Endothelial cell of umbilical vein (primary cell): ENCODE data around the gene ARRDC2. TPM values are rescaled to one million over a fixed set of nuclear protein-coding genes. Genes with fewer than 3 reads are reported as not detected.
A peak's percentile ranks its signal among the peaks of the same experiment; 100 is the strongest.

Experiments
- BruUV-seq: library from RNA; stranded (reverse); fragments of 400-500 nt; replicated peaks from 2 replicates; lab custom pipeline; 2021; lab: Mats Ljungman, UMichigan
- CTCF ChIA-PET: fragments of 300-600, 350-600 bp; sonication (Branson Sonifier 250); formaldehyde crosslinking; loops from one replicate; lab custom pipeline; 2021; ENCODE audit warnings: antibody characterized with exemption, inconsistent platforms; lab: Charles Lee
- POLR2A ChIA-PET: fragments of 300-600, 350-600 bp; sonication (Branson Sonifier 250); formaldehyde crosslinking; loops from one replicate; lab custom pipeline; 2021; ENCODE audit warnings: antibody characterized with exemption, inconsistent platforms; lab: Charles Lee
- DNase-seq: peaks from one replicate; pipeline ENCODE4 v3.0.0-alpha.2; 2011; ENCODE audit warnings: low read depth, low spot score
- FAIRE-seq: peaks from 2 replicates; lab custom pipeline; 2011; peaks lifted over from hg19 to GRCh38; lab: Jason Lieb, UNC
- H2AFZ ChIP-seq: 2 replicates; pipeline ENCODE4 v1.6.0; 2012; ENCODE audit warnings: low read depth, low read length, control low read depth, inconsistent platforms
- H3K27ac ChIP-seq: 2 replicates; pipeline ENCODE4 v1.5.1; 2011; ENCODE audit warnings: low read depth, mild to moderate bottlenecking, control low read depth, low read length, moderate library complexity; ENCODE audit not compliant: insufficient read depth
- H3K27me3 ChIP-seq, 2 experiments: 2 replicates each; pipeline versions ENCODE4 v1.6.0 to v1.6.1; 2011; ENCODE audit warnings: low read length in 2 of 2, mixed read lengths in 1 of 2; ENCODE audit not compliant: control insufficient read depth in 2 of 2, insufficient read depth in 2 of 2
- H3K36me3 ChIP-seq, 2 experiments: 2 replicates in 1 of 2; 3 replicates in 1 of 2; pipeline ENCODE4 v1.5.1; 2011; ENCODE audit warnings: low read length in 2 of 2, mild to moderate bottlenecking in 1 of 2, moderate library complexity in 1 of 2; ENCODE audit not compliant: control insufficient read depth in 2 of 2, insufficient read depth in 2 of 2; ENCODE audit errors: extremely low read depth in 1 of 2
- H3K4me1 ChIP-seq: 3 replicates; pipeline ENCODE4 v1.5.1; 2011; ENCODE audit warnings: mild to moderate bottlenecking, low read length; ENCODE audit not compliant: control insufficient read depth, insufficient read depth; ENCODE audit errors: extremely low read depth
- H3K4me2 ChIP-seq: 2 replicates; pipeline ENCODE4 v1.6.1; 2011; ENCODE audit warnings: low read length, control low read depth, mixed read lengths; ENCODE audit not compliant: insufficient read depth
- H3K4me3 ChIP-seq, 3 experiments: fragments of 200-600 bp in 1 of 3; sonication (generic), shearing (Covaris generic) in 1 of 3; replicated peaks in 1 of 3; 2 replicates each; pipeline ENCODE4 v1.5.1; 2011 to 2016; ENCODE audit warnings: control low read depth in 3 of 3, low read length in 3 of 3, mild to moderate bottlenecking in 2 of 3, inconsistent platforms in 1 of 3, low read depth in 1 of 3, moderate library complexity in 1 of 3; ENCODE audit not compliant: insufficient read depth in 1 of 3
- H3K79me2 ChIP-seq: 2 replicates; pipeline ENCODE4 v1.6.0; 2012; ENCODE audit warnings: low read length, inconsistent platforms; ENCODE audit not compliant: control insufficient read depth, insufficient read depth
- H3K9ac ChIP-seq: replicated peaks from 2 replicates; pipeline ENCODE3; 2011; ENCODE audit warnings: low read length, control low read depth; ENCODE audit not compliant: insufficient read depth; ENCODE audit errors: extremely low read depth
- H3K9me1 ChIP-seq: replicated peaks from 3 replicates; pipeline ENCODE4 v1.6.0; 2011; ENCODE audit warnings: mild to moderate bottlenecking, low read length; ENCODE audit not compliant: control insufficient read depth, insufficient read depth; ENCODE audit errors: extremely low read depth
- H3K9me3 ChIP-seq: replicated peaks from 2 replicates; pipeline ENCODE4 v1.5.1; 2012; ENCODE audit warnings: low read length, inconsistent platforms; ENCODE audit not compliant: control insufficient read depth, insufficient read depth
- H4K20me1 ChIP-seq: replicated peaks from 2 replicates; pipeline ENCODE3; 2011; ENCODE audit warnings: mild to moderate bottlenecking, low read length; ENCODE audit not compliant: control insufficient read depth, insufficient read depth; ENCODE audit errors: extremely low read depth
- CTCF ChIP-seq, 2 donors: IDR thresholded peaks; 1 replicate in 1 of 2; 2 replicates in 1 of 2; pipeline ENCODE4 v1.5.1; 2011; ENCODE audit warnings: low read length in 2 of 2, mild to moderate bottlenecking in 2 of 2, moderate library complexity in 2 of 2, control low read depth in 1 of 2, inconsistent platforms in 1 of 2, low read depth in 1 of 2; ENCODE audit not compliant: insufficient read depth in 1 of 2; ENCODE audit errors: extremely low read depth in 1 of 2
- GATA2 ChIP-seq: IDR thresholded peaks from 2 replicates; pipeline ENCODE4 v1.7.0; 2011; ENCODE audit warnings: low read depth, mild to moderate bottlenecking, moderate library complexity, mixed read lengths, low read length; ENCODE audit not compliant: insufficient read length, insufficient read depth
- MAX ChIP-seq: IDR thresholded peaks from 2 replicates; pipeline ENCODE4 v1.6.1; 2011; ENCODE audit not compliant: insufficient read depth, insufficient read length
- POLR2A ChIP-seq: IDR thresholded peaks from 2 replicates; pipeline ENCODE4 v1.6.1; 2012; ENCODE audit warnings: low read depth, mild to moderate bottlenecking, control low read depth, low read length
- POLR2AphosphoS5 ChIP-seq: IDR thresholded peaks from 2 replicates; pipeline ENCODE4 v1.6.1; 2012; ENCODE audit warnings: low read depth, mild to moderate bottlenecking, control low read depth, low read length, moderate library complexity; ENCODE audit not compliant: insufficient read depth
- dilution Hi-C: fragments of 300-500 bp; cut with MboI; formaldehyde crosslinking; loops from one replicate; pipeline ENCODE4 v1.15.0; 2019; ENCODE audit warnings: low sequenced_read_pairs; ENCODE audit not compliant: extremely low pct_ligation_motif_present
- intact Hi-C: fragments of 100-400 bp; cut with micrococcal nuclease; formaldehyde crosslinking; loops from one replicate; pipeline ENCODE4 v1.10.0; 2022
- polyA plus RNA-seq, 4 experiments: library from polyadenylated mRNA; depleted of rRNA in 3 of 4; stranded (reverse) in 3 of 4; unstranded in 1 of 4; fragments of >200 nt; gene quantifications; 2 replicates each; pipeline versions ENCODE4 v1.2.1 to v1.2.3, GENCODE V29; 2011 to 2012; ENCODE audit warnings: missing spikeins in 1 of 4
- total RNA-seq: library from RNA; stranded (reverse); gene quantifications from 2 replicates; pipeline ENCODE4 v1.2.3, GENCODE V29; 2021

The ARRDC2 gene
- total and polyA plus RNA-seq, 2 donors (not counting 3 experiments of a cell fraction or from before 2014, with no cell fraction given), result 10.2 to 17.4 TPM

- Histone ChIP-seq H3K36me3 (no peaks in the 10 kb centered on the region), H3K4me1 (peaks cover 15% of the 10 kb centered on the region), H2AFZ (peak overlapping the region; percentile 67), H3K27ac (no peak overlapping the region), H3K27me3 (no peaks in the 10 kb centered on the region), H3K9ac (no peak overlapping the region), H3K79me2 (peaks cover 14% of the 10 kb centered on the region), H3K4me3 (no peak overlapping the region), H4K20me1 (no peaks in the 10 kb centered on the region), H3K9me3 (no peaks in the 10 kb centered on the region), H3K9me1 (no peaks in the 10 kb centered on the region), H3K4me2 (no peak overlapping the region)
- DNase-seq (no peak), FAIRE-seq (no peak)
- CTCF ChIA-PET, result interaction anchor here (0.6 to 6.6 kb wide), 19 partner anchors 9 to 223 kb away, joined by 3 to 203 read pairs (median 4); partner anchors contain the start of genes CCDC124, KCNN1, RPL18A and SLC5A5
- POLR2A ChIA-PET, result no interaction called here
- dilution Hi-C loops, result no loop called here
- intact Hi-C loops, result loop anchor here (1.0 kb wide), 4 partner anchors 52 to 139 kb away; partner anchors contain the start of gene RPL18A
- BruUV-seq, result no TSS peak
- no peak for TF ChIP-seq POLR2AphosphoS5
- TF ChIP-seq CTCF (IDR thresholded peaks at IDR 0.05; ENCODE audit: extremely low read depth in 1 of 2, insufficient read depth in 1 of 2, low read depth in 1 of 2, low read length in 2 of 2), result peak in 1 of 2 donors; percentile 24
- no peak for TF ChIP-seq POLR2A
- no peak for TF ChIP-seq MAX
- no peak for TF ChIP-seq GATA2
These were observed 9.8 kb upstream of the ARRDC2 start for GRCh38 chr19:17997969-17998826.
